Measurements from ENCODE around the gene PTOV1.

Gene PTOV1

GRCh38 chr19:49850487-49851342 lies at the start of gene PTOV1:
TSS of gene PTOV1 (plus strand) at chr19:49851159.
- peak; percentile 56 for DNase-seq

- DNase-seq = no peak
These were observed 49.5 kb upstream of the PTOV1 start for GRCh38 chr19:49801401-49801888.

- no peak for DNase-seq
These were observed 48.8 kb upstream of the PTOV1 start for GRCh38 chr19:49801966-49802661.

- no peak for DNase-seq
These were observed 48.0 kb upstream of the PTOV1 start for GRCh38 chr19:49802836-49803528.

GRCh38 chr19:49803529-49803856 lies 47.5 kb upstream of the PTOV1 start:
- DNase-seq = no peak

GRCh38 chr19:49805822-49806619 lies 44.9 kb upstream of the PTOV1 start:
- no peak for DNase-seq

GRCh38 chr19:49806620-49806959 lies 44.4 kb upstream of the PTOV1 start:
- DNase-seq = no peak

GRCh38 chr19:49807058-49807903 lies 43.7 kb upstream of the PTOV1 start:
- DNase-seq = no peak

GRCh38 chr19:49807904-49808675 lies 42.9 kb upstream of the PTOV1 start:
- DNase-seq = no peak

GRCh38 chr19:49808711-49809159 lies 42.2 kb upstream of the PTOV1 start:
- peak; percentile 31 for DNase-seq

- no peak for DNase-seq
These were observed 41.6 kb upstream of the PTOV1 start for GRCh38 chr19:49809160-49809940.

GRCh38 chr19:49809941-49810389 lies 41.0 kb upstream of the PTOV1 start:
- no peak for DNase-seq

- no peak for DNase-seq
These were observed 39.6 kb upstream of the PTOV1 start for GRCh38 chr19:49811328-49811727.

GRCh38 chr19:49812452-49812996 lies 38.4 kb upstream of the PTOV1 start:
- DNase-seq = no peak

- DNase-seq = peak; percentile 82
These were observed 37.7 kb upstream of the PTOV1 start, which contains the start of gene FUZ for GRCh38 chr19:49812997-49813861. TSS of gene FUZ (minus strand) at chr19:49813292. CDS start at chr19:49813106, 186 bp downstream.

- DNase-seq = no peak
These were observed 36.9 kb upstream of the PTOV1 start for GRCh38 chr19:49814010-49814409.

GRCh38 chr19:49816590-49816989 lies 34.4 kb upstream of the PTOV1 start:
- no peak for DNase-seq

- DNase-seq = peak; percentile 65
These were observed 32.9 kb upstream of the PTOV1 start, which contains the start of gene MED25 for GRCh38 chr19:49817964-49818648. TSS of gene MED25 (plus strand) at chr19:49818289. CDS start at chr19:49818342, 53 bp downstream.

All from GOT3 (cell line).